ENCODE data around the gene PEX19.

- TF ChIP-seq CTCF (IDR thresholded peaks at IDR 0.05), result no peak
- TF ChIP-seq POLR2A (IDR thresholded peaks at IDR 0.05), result no peak
Measured at GRCh38 chr1:160308451-160309184, 23.7 kb upstream of the PEX19 start.
